GM18526 (cell line): ENCODE measurements around the gene SYTL2.

Experiments
- POLR2A ChIP-seq: IDR thresholded peaks from 3 replicates; pipeline ENCODE4 v1.6.1; 2011; ENCODE audit not compliant: insufficient read length; ENCODE audit errors: extremely low read depth

SYTL2 gene

GRCh38 chr11:85752890-85753581, 57.9 kb downstream of the SYTL2 start:
- no peak for TF ChIP-seq POLR2A

- no peak for TF ChIP-seq POLR2A
These were observed 58.6 kb downstream of the SYTL2 start for GRCh38 chr11:85752201-85752889.

- no peak for TF ChIP-seq POLR2A
These were observed 59.2 kb downstream of the SYTL2 start for GRCh38 chr11:85751724-85752123.

GRCh38 chr11:85750646-85751045, 60.3 kb downstream of the SYTL2 start:
- TF ChIP-seq POLR2A, result no peak

- no peak for TF ChIP-seq POLR2A
These were observed 61.1 kb downstream of the SYTL2 start for GRCh38 chr11:85749884-85750283.

- TF ChIP-seq POLR2A, result no peak
These were observed 61.6 kb downstream of the SYTL2 start for GRCh38 chr11:85749287-85749834.

- TF ChIP-seq POLR2A, result no peak
These were observed 62.5 kb downstream of the SYTL2 start for GRCh38 chr11:85748455-85748891.

- TF ChIP-seq POLR2A, result no peak
These were observed 64.3 kb downstream of the SYTL2 start for GRCh38 chr11:85746670-85747069.

- no peak for TF ChIP-seq POLR2A
These were observed 65.3 kb downstream of the SYTL2 start for GRCh38 chr11:85745626-85746025.

- TF ChIP-seq POLR2A, result no peak
These were observed 68.1 kb downstream of the SYTL2 start for GRCh38 chr11:85742873-85743275.

- TF ChIP-seq POLR2A, result no peak
These were observed 68.6 kb downstream of the SYTL2 start for GRCh38 chr11:85742348-85742747.

GRCh38 chr11:85740481-85741400, 70.2 kb downstream of the SYTL2 start:
- TF ChIP-seq POLR2A, result no peak

- TF ChIP-seq POLR2A, result no peak
These were observed 73.2 kb downstream of the SYTL2 start for GRCh38 chr11:85737738-85738137.

GRCh38 chr11:85735876-85736460, 75.0 kb downstream of the SYTL2 start:
- TF ChIP-seq POLR2A, result no peak

- no peak for TF ChIP-seq POLR2A
These were observed 78.0 kb downstream of the SYTL2 start for GRCh38 chr11:85732965-85733364.
